HG02973 (cell line): ENCODE results near the gene COPS2.
"Not testable (repeated sequence)": the region's sequence is repeated elsewhere in the genome, so short reads cannot be mapped to it uniquely, and the experiment has no call there.

Experiments used
- ATAC-seq: cut with Tn5 transposase; IDR thresholded peaks from one replicate; pipeline ENCODE4 v1.9.1; 2021; ENCODE audit warnings: moderate library complexity; ENCODE audit not compliant: unreplicated experiment

The COPS2 gene

DNA sequence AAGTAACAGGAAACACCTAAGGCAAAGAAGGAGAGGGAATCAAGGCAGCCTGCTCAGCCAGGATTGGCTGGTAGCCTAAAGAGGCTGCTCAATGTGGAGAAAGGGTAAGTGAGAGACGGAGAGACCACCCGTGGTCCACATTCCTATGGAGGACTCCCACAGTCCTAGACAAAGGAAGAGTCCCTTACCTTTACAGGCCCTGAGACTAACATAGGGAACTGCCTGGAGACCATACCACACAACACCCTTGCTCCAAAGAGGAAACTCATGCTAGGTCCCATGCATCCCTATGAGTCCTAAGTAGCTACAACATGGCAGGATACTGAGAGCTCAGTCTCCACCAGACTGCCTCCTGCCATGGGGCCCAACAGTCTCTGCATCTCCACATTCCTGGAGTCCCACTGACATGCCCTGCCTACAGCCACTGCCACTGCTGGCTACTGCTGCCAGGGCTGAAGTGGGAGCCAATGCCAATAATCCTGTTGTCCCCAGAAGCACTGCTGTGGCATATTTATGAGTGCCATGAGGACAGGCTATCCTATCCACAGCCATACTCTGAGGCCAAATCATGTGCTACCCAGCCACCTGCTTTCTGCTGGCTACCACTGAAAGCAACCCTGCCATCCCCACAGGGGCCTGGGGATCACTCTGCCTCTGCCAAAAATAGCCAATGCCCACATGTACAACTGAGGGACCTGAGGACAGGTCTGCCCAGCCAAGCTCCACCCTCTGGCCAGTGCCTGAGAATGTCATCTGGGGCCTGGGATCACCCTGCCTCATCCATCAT, 45.0 kb downstream of the COPS2 start:
- no peak for ATAC-seq

GRCh38 chr15:49103002-49103401, 52.4 kb downstream of the COPS2 start:
- ATAC-seq = no peak

DNA sequence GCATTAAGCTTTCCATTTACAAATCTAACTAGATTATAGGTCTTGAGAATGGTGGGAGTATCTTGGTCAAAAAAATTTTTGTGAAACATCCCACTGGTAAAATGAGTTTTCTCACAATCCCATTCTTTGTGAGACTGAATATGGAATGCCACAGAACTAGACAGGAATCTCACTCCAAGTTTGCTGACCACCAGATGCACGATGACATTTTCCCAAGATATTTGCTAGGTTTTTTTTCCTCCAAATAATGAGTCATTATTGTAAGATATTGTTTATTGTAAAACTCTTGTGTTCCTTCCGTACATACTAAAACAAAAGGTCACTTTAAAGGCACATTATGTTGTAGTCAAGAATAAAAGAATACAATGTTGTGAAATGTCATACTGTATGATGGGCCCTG, 53.9 kb downstream of the COPS2 start:
- ATAC-seq = no peak

DNA sequence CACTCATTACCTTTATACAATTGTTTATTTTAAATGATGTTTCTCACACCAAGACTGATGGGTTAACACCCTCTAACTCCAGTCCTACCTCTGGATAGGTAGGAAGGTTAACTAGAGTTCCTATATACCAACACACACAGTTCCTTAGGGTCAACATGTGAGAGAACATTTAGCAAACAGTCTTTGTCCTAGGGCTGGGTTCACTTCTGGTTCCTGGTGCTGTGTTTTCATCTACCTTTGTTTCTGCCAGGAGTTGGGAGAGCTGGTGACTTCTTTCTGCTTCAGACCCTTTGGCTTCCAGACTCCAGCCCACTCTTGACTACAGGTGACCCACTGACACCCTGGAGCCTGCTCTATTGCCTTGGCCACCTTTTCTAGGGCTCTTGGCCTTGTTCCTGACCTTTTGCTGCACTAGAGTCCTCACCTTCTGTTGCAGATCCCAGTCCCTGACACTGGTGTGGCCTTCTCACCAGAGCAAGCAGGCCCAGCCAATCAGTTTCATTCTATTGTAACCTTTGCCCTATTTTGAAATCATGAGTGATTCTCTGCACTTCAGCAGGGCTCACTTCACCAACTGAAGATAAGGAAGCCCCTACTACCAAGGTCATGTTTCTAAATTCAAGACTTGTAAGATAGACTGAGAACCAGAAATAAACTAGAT, 59.2 kb downstream of the COPS2 start:
- no peak for ATAC-seq

DNA sequence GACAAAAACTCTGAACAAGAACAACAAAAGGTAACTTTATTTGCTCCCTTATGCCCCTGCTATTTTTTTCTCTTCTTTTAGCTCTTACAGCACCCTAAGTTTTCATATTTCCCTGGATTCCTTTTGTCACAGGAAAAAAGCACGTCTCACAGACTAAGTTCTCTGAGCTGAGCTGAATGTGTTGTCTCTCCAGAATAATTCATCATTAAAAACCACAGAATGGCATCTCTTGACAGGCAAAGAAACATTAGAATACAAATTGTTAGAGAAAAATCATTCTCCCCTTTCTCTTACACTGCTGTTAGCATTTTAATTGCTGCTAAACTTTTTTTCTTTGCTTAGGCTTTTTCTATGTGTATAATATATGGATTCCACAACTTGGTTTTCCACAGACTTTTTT, 60.5 kb downstream of the COPS2 start:
- no peak for ATAC-seq

DNA sequence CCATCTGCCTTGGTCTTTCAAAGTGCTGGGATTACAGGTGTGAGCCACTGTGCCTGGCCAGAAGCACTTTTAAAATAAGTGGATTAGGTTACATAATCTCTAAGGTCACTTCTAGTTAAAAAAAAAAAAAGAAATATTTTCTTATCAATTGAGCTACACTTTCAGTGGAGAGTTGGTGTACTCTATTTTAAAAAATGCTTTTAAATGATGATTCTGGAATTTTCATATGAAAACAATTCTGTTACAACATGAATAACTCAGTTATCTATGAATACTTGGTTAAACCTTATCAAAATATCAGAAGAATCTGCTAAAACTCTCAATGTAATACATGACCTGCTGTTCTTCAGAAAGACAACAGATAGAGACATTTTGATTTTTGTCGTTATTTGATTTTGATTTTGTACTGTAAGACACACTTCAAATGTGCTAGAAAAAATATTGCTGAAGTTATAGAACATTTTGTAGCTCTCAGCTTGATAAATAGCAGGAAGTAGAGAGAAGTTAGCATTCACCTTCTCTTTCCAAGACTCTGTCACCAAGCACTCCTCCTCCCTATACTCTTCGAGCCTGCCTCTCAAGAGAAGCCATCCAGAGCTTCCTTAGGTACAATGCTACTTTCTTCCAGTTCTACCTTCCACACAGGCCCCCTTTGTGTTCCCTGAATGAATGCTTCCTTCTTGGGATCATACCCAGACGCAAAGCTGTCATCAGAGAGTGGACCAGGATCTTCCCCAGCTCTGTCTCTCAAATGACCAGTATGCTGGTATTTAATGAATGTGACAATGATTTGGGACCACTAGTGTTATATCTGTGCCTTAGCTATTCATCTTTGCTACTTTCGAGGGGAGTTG, 61.9 kb downstream of the COPS2 start:
- ATAC-seq = no peak

- no peak for ATAC-seq
These were observed 66.4 kb downstream of the COPS2 start for GRCh38 chr15:49088996-49089395.

DNA sequence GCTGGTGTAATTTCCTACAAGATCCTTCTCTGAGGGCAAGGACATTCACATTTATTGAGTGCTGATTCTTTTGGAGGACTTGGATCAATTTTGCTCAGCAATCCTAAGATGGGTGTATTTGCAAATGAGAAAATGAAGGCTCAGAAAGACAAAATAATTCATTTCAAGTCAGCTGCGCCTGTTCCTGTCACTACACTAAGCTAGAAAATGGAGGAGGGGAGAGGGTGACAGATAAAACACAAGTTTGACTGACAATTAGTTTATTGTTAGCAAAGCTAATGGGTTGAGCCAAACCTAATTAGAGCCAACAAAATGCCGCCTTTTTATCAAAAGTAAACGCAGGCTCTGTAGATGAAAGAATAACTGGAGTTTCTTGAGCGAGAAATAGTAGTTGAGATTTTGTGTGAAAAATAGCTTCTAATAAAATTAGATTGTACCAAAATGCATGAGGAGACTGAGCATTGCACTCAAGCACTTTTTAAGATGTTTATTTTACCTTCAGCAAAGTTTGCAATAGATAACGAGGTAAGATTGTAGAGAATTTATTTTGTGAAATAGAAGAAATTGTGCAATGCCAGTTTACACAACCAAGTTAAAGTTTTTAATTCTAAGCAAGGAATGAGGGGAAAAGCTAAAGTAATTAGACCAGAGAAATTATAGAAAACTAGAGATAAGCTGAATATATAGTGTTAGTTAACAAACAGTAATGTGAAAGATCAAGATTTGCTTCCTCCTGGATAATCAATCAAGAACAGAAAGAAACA, 69.5 kb downstream of the COPS2 start:
- ATAC-seq = no peak

DNA sequence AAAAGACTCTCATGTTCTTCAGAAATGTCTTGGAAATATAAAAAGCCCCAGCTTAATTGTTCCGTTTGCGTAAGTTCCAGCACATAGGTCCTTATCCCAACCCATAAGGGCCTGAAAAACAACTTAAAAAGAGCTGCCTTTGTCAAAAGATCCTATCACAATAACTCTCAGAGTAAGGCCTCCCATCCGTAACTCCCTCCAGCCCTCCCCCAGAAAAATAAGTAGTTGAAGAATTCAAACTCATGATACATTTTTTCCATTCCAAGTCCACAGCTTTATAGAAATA, 71.2 kb downstream of the COPS2 start:
- no peak for ATAC-seq

- no peak for ATAC-seq
These were observed 71.8 kb downstream of the COPS2 start for GRCh38 chr15:49083401-49084284.

- ATAC-seq = no peak
These were observed 72.4 kb downstream of the COPS2 start for GRCh38 chr15:49082960-49083359.

- ATAC-seq = no peak
These were observed 75.9 kb downstream of the COPS2 start for GRCh38 chr15:49079340-49080039.

- no peak for ATAC-seq
These were observed 79.5 kb downstream of the COPS2 start for GRCh38 chr15:49075881-49076280.

DNA sequence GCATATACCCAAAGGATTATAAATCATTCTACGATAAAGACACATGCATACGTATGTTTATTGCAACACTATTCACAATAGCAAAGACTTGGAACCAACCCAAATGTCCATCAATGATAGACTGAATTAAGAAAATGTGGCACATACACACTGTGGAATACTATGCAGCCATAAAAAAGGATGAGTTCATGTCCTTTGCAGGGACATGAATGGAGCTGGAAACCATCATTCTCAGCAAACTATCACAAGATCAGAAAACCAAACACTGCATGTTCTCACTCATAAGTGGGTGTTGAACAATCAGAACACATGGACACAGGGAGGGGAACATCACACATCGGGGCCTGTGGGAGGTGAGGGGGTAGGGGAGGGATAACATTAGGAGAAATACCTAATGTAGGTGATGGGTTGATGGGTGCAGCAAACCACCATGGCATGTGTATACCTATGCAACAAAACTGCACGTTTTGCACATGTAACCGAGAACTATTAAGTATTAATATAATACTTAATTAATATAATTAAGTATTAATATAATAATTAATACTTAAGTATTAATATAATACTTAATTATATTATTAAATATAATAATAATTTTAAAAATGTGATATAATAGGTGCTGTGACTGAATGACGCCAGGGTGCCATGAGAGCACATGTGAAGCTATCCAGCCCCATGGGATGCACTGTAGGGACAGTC, 80.7 kb downstream of the COPS2 start:
- ATAC-seq = not testable (repeated sequence)
